K562 (cell line): Measurements from ENCODE around the gene TMEM154. TPM values are rescaled to one million over a fixed set of nuclear protein-coding genes. Genes with fewer than 3 reads are reported as not detected.
A peak's percentile ranks its signal among the peaks of the same experiment; 100 is the strongest.

Experiments
- ATF4 ChIP-seq: fragments of 450-650 bp; formaldehyde crosslinking; IDR thresholded peaks from 2 replicates; pipeline ENCODE4 v1.4.0; 2022; ENCODE audit warnings: mild to moderate bottlenecking, moderate library complexity
- BACH1 ChIP-seq: fragments of 200-800 bp; sonication (Bioruptor generic); IDR thresholded peaks from 2 replicates; pipeline ENCODE4 v1.6.1; 2016; ENCODE audit warnings: missing genetic modification characterization, missing compliant biosample characterization
- CBX3 ChIP-seq, 2 experiments: IDR thresholded peaks; 1 replicate in 1 of 2; 2 replicates in 1 of 2; pipeline ENCODE4 v1.6.1; 2012; ENCODE audit warnings: inconsistent platforms in 2 of 2, low read length in 2 of 2, borderline replicate concordance in 1 of 2, control low read depth in 1 of 2
- CTBP1 ChIP-seq: fragments of 450-650 bp; IDR thresholded peaks from 2 replicates; pipeline ENCODE4 v1.6.1; 2016; ENCODE audit warnings: borderline replicate concordance
- ELF1 ChIP-seq: fragments of 200-800 bp; sonication (Bioruptor generic); IDR thresholded peaks from 2 replicates; pipeline ENCODE4 v1.6.1; 2016; ENCODE audit warnings: missing genetic modification characterization, missing compliant biosample characterization
- GABPB1 ChIP-seq: sonication (generic); formaldehyde crosslinking; IDR thresholded peaks from 2 replicates; pipeline ENCODE4 v1.8.0; 2022; ENCODE audit warnings: mild to moderate bottlenecking, missing genetic modification reagents
- HES1 ChIP-seq: fragments of 450-650 bp; IDR thresholded peaks from 2 replicates; pipeline ENCODE4 v1.6.1; 2016; ENCODE audit warnings: low read depth, mild to moderate bottlenecking, moderate library complexity
- HMBOX1 ChIP-seq: sonication (generic); IDR thresholded peaks from 2 replicates; pipeline ENCODE4 v1.6.1; 2016
- JUND ChIP-seq, 2 experiments: IDR thresholded peaks; 2 replicates in 1 of 2; 3 replicates in 1 of 2; pipeline ENCODE4 v1.6.1; 2011; ENCODE audit warnings: borderline replicate concordance in 2 of 2, low read depth in 2 of 2, low read length in 2 of 2, improper control_type of control experiment in 1 of 2, missing biosample characterization in 1 of 2, missing genetic modification characterization in 1 of 2, missing genetic modification reagents in 1 of 2
- MAFG ChIP-seq: fragments of 450-650 bp; conservative IDR thresholded peaks from 2 replicates; pipeline ENCODE4 v1.6.1; 2016; ENCODE audit warnings: missing genetic modification characterization, missing compliant biosample characterization
- PML ChIP-seq: IDR thresholded peaks from 2 replicates; pipeline ENCODE4 v1.6.1; 2012; ENCODE audit warnings: low read length, inconsistent platforms
- POLR2H ChIP-seq: IDR thresholded peaks from 2 replicates; pipeline ENCODE4 v1.6.1; 2016; ENCODE audit warnings: missing genetic modification characterization, low read depth, mild to moderate bottlenecking, control low read depth, missing compliant biosample characterization, moderate library complexity
- SMAD2 ChIP-seq: fragments of 150-350 bp; IDR thresholded peaks from 2 replicates; pipeline ENCODE4 v1.6.1; 2014; ENCODE audit warnings: low read depth, mild to moderate bottlenecking, low read length
- SMAD4 ChIP-seq: fragments of 250-450 bp; sonication (Bioruptor Pico); conservative IDR thresholded peaks from 2 replicates; pipeline ENCODE4 v1.8.0; 2021; ENCODE audit warnings: inconsistent platforms, mild to moderate bottlenecking, moderate library complexity
- SMARCA5 ChIP-seq: fragments of 450-650 bp; IDR thresholded peaks from 2 replicates; pipeline ENCODE4 v1.6.1; 2016
- SMARCE1 ChIP-seq: fragments of 450-650 bp; IDR thresholded peaks from 2 replicates; pipeline ENCODE4 v1.7.1; 2016; ENCODE audit warnings: mild to moderate bottlenecking
- ZFX ChIP-seq: sonication (generic); formaldehyde crosslinking; IDR thresholded peaks from 2 replicates; pipeline ENCODE4 v1.8.0; 2022; ENCODE audit warnings: mild to moderate bottlenecking, missing genetic modification reagents, moderate library complexity
- ZNF133 ChIP-seq: fragments of 250-450 bp; sonication (Bioruptor Pico); IDR thresholded peaks from 2 replicates; pipeline ENCODE4 v1.4.0; 2020; ENCODE audit warnings: mild to moderate bottlenecking
- ZNF224 ChIP-seq: sonication (generic); formaldehyde crosslinking; IDR thresholded peaks from 2 replicates; pipeline ENCODE4 v1.8.0; 2022; ENCODE audit warnings: mild to moderate bottlenecking, missing genetic modification reagents
- ZNF592 ChIP-seq: fragments of 450-650 bp; IDR thresholded peaks from 2 replicates; pipeline ENCODE4 v1.6.1; 2017; ENCODE audit warnings: antibody characterized with exemption, mild to moderate bottlenecking
- ZNF766 ChIP-seq: fragments of 200-800 bp; sonication (Bioruptor generic); conservative IDR thresholded peaks from 2 replicates; pipeline ENCODE4 v1.6.1; 2016; ENCODE audit warnings: missing genetic modification characterization, missing compliant biosample characterization
- polyA plus RNA-seq, 8 experiments: library from polyadenylated mRNA; depleted of rRNA in 4 of 8; stranded (reverse) in 5 of 8; unstranded in 3 of 8; fragments of >200 nt; fragmentation: Nextera tagmentation in 2 of 8; fragmentation: Illumina TruSeq in 1 of 8; extraction: Ambion mirVana in 2 of 8; extraction: Trizol in 1 of 8; gene quantifications; 2 replicates each; pipeline versions ENCODE4 v1.2.1 to v1.2.3, GENCODE V29; 2011 to 2014; ENCODE audit warnings: inconsistent platforms in 1 of 8, missing spikeins in 1 of 8
- total RNA-seq, 7 experiments: library from RNA; depleted of rRNA in 6 of 7; stranded (reverse); fragments of >200 nt in 6 of 7; fragmentation: Illumina TruSeq in 2 of 7; extraction: Trizol in 2 of 7; gene quantifications; 2 replicates each; pipeline versions ENCODE4 v1.2.1 to v1.2.3, GENCODE V29; 2011 to 2021; ENCODE audit warnings: low replicate concordance in 1 of 7

Gene TMEM154
- total and polyA plus RNA-seq, 9 of the 15 experiments (the other 6 are each of a cell fraction or from before 2014, with no cell fraction given): 0.13 to 1.8 (median 0.58) TPM

- TF ChIP-seq ZNF592: no peak
- TF ChIP-seq SMARCE1: 0 out of 2 replicates have a peak, but pooled peaks have one; percentile 84
- TF ChIP-seq HMBOX1: peak; percentile 87
- peak; percentile 72; the same call in 1 of the 2 replicates for TF ChIP-seq CTBP1
- peak; percentile 38; the same call in 1 of the 2 replicates for TF ChIP-seq SMARCA5
- peak; percentile 15; the same call in 1 of the 2 replicates for TF ChIP-seq MAFG (tag)
- no peak for TF ChIP-seq CBX3 (IDR thresholded peaks at IDR 0.05; ENCODE audit: borderline replicate concordance in 1 of 2, low read length in 2 of 2)
- TF ChIP-seq ZFX (CRISPR knock-in tag): peak; percentile 22; the same call in 1 of the 2 replicates
- TF ChIP-seq SMAD4 (CRISPR knock-in tag): peak; percentile 73
- peak; percentile 58; the same call in 1 of the 2 replicates for TF ChIP-seq ELF1 (tag)
- peak; percentile 44; the same call in 1 of the 2 replicates for TF ChIP-seq PML
- TF ChIP-seq ZNF224: no peak
- peak; percentile 81 for TF ChIP-seq JUND (IDR thresholded peaks at IDR 0.05; ENCODE audit: borderline replicate concordance, low read depth, low read length)
- peak; percentile 53; the same call in 2 of the 3 replicates for TF ChIP-seq JUND (tag; IDR thresholded peaks at IDR 0.05; ENCODE audit: borderline replicate concordance, low read depth, low read length)
- TF ChIP-seq GABPB1 (CRISPR knock-in tag): peak; percentile 12; the same call in 1 of the 2 replicates
- peak; percentile 59; the same call in 1 of the 2 replicates for TF ChIP-seq POLR2H (tag)
- TF ChIP-seq HES1: peak; percentile 82
- TF ChIP-seq ZNF766 (CRISPR knock-in tag): peak; percentile 86
- no peak for TF ChIP-seq ZNF133 (CRISPR knock-in tag)
- TF ChIP-seq BACH1: peak; percentile 56; the same call in 1 of the 2 replicates
- peak; percentile 98 for TF ChIP-seq ATF4 (CRISPR knock-in tag)
- no peak for TF ChIP-seq SMAD2
These were observed 16.4 kb downstream of the TMEM154 start (continued) for GRCh38 chr4:152663203-152664066.
